ENCODE data around the gene GOLPH3.

DNA sequence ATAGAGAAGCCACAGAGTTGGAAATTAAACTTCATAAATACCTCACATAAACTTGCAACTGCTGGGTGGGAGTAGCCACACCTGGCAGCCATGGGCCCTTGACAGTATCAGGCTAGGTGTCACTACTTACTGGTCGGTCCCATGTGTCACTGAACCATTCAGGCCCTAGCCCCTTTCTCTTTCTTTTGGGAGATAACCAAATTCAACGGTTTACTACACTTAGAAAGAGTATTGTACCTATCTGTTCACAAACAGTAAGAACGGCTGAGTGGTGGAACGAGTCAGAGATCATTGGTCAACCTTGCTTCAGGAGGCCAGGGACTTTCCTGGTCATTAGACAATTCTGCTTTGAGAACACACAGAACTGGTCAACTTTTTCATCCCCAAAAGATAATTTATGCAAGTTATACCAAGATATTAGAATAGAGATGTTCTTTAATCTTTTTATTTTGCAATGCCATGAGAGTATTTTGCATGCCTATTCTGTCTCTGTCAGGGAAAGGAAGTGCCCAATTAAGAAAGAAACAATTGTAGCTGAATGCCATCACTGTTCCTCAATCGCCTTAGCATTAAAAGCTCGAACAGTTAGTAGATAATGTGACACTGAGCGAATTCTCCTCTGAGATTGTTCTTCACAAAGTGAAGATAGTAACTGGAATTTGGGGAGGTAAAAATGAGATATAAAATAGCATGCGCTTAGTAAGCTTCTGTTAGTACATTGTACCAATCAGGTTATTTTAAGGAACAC, 50.9 kb downstream of the GOLPH3 start:
- TF ChIP-seq EZH2 (IDR thresholded peaks at IDR 0.05; ENCODE audit: borderline replicate concordance, insufficient read depth, low read length, poor library complexity, severe bottlenecking), result no peak
- TF ChIP-seq, protein P1, sequence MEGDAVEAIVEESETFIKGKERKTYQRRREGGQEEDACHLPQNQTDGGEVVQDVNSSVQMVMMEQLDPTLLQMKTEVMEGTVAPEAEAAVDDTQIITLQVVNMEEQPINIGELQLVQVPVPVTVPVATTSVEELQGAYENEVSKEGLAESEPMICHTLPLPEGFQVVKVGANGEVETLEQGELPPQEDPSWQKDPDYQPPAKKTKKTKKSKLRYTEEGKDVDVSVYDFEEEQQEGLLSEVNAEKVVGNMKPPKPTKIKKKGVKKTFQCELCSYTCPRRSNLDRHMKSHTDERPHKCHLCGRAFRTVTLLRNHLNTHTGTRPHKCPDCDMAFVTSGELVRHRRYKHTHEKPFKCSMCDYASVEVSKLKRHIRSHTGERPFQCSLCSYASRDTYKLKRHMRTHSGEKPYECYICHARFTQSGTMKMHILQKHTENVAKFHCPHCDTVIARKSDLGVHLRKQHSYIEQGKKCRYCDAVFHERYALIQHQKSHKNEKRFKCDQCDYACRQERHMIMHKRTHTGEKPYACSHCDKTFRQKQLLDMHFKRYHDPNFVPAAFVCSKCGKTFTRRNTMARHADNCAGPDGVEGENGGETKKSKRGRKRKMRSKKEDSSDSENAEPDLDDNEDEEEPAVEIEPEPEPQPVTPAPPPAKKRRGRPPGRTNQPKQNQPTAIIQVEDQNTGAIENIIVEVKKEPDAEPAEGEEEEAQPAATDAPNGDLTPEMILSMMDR (IDR thresholded peaks at IDR 0.05; ENCODE audit: poor library complexity, severe bottlenecking), result no peak
- TF ChIP-seq, protein P2, sequence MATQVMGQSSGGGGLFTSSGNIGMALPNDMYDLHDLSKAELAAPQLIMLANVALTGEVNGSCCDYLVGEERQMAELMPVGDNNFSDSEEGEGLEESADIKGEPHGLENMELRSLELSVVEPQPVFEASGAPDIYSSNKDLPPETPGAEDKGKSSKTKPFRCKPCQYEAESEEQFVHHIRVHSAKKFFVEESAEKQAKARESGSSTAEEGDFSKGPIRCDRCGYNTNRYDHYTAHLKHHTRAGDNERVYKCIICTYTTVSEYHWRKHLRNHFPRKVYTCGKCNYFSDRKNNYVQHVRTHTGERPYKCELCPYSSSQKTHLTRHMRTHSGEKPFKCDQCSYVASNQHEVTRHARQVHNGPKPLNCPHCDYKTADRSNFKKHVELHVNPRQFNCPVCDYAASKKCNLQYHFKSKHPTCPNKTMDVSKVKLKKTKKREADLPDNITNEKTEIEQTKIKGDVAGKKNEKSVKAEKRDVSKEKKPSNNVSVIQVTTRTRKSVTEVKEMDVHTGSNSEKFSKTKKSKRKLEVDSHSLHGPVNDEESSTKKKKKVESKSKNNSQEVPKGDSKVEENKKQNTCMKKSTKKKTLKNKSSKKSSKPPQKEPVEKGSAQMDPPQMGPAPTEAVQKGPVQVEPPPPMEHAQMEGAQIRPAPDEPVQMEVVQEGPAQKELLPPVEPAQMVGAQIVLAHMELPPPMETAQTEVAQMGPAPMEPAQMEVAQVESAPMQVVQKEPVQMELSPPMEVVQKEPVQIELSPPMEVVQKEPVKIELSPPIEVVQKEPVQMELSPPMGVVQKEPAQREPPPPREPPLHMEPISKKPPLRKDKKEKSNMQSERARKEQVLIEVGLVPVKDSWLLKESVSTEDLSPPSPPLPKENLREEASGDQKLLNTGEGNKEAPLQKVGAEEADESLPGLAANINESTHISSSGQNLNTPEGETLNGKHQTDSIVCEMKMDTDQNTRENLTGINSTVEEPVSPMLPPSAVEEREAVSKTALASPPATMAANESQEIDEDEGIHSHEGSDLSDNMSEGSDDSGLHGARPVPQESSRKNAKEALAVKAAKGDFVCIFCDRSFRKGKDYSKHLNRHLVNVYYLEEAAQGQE (IDR thresholded peaks at IDR 0.05; ENCODE audit: borderline replicate concordance), result no peak
- TF ChIP-seq EP300 (conservative IDR thresholded peaks at IDR 0.05; ENCODE audit: poor library complexity, severe bottlenecking), result no peak
- TF ChIP-seq TAF1 (IDR thresholded peaks at IDR 0.05; ENCODE audit: low read depth), result no peak

All from neural cell (in vitro differentiated cells).